Neural cell (in vitro differentiated cells): ENCODE data around the gene PID1.

Experiments
- EZH2 ChIP-seq: fragments of 200-600, 300-800 bp; shearing (Covaris generic), sonication (generic); IDR thresholded peaks from 2 replicates; pipeline ENCODE4 v1.6.1; 2014; ENCODE audit warnings: antibody characterized with exemption, low read length, borderline replicate concordance, mild to moderate bottlenecking; ENCODE audit not compliant: insufficient read depth, poor library complexity, severe bottlenecking
- TF ChIP-seq, protein P1 (sequence below): fragments of 450-650 bp; IDR thresholded peaks from 2 replicates; pipeline ENCODE4 v1.5.1; 2014; ENCODE audit warnings: antibody characterized with exemption, mild to moderate bottlenecking, moderate library complexity; ENCODE audit not compliant: poor library complexity, severe bottlenecking

DNA sequence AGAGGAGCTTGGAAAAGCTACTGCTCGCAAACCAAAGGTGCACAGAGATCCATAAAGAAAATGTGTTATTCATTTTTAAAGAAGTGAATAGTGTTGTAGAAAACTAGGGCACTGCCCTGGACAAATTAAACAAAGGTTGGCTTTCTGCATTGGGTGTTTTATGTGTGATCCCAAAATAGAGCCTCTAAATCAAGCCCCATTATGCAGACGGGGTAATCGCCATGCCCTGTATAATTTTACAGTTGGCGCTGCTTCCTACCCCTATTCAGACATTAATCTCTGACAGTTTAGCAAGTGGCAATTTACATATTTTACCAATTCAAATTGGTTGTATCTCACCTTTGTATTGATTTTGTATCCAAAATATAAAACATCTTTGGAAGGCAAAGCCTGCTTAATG is 109.1 kb downstream of the PID1 start:
- no peak for TF ChIP-seq EZH2
- TF ChIP-seq, protein P1, sequence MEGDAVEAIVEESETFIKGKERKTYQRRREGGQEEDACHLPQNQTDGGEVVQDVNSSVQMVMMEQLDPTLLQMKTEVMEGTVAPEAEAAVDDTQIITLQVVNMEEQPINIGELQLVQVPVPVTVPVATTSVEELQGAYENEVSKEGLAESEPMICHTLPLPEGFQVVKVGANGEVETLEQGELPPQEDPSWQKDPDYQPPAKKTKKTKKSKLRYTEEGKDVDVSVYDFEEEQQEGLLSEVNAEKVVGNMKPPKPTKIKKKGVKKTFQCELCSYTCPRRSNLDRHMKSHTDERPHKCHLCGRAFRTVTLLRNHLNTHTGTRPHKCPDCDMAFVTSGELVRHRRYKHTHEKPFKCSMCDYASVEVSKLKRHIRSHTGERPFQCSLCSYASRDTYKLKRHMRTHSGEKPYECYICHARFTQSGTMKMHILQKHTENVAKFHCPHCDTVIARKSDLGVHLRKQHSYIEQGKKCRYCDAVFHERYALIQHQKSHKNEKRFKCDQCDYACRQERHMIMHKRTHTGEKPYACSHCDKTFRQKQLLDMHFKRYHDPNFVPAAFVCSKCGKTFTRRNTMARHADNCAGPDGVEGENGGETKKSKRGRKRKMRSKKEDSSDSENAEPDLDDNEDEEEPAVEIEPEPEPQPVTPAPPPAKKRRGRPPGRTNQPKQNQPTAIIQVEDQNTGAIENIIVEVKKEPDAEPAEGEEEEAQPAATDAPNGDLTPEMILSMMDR: no peak
